NCI-H748 (cell line): ENCODE measurements around the gene AKIRIN2.

Experiments used
- DNase-seq: peaks from one replicate; lab custom pipeline; 2025; ENCODE audit not compliant: unreplicated experiment; lab: John Stamatoyannopoulos, UW

Gene AKIRIN2

GRCh38 chr6:87656857-87657256, 45.2 kb downstream of the AKIRIN2 start:
- no peak for DNase-seq

- DNase-seq: no peak
Measured at GRCh38 chr6:87655824-87656223, 46.2 kb downstream of the AKIRIN2 start.

GRCh38 chr6:87654875-87655454, 47.1 kb downstream of the AKIRIN2 start:
- DNase-seq: no peak

- DNase-seq: no peak
Measured at GRCh38 chr6:87654122-87654521, 47.9 kb downstream of the AKIRIN2 start.

- DNase-seq: no peak
Measured at GRCh38 chr6:87653074-87653962, 48.7 kb downstream of the AKIRIN2 start.

- no peak for DNase-seq
Measured at GRCh38 chr6:87645080-87645479, 57.0 kb downstream of the AKIRIN2 start.

- DNase-seq: no peak
Measured at GRCh38 chr6:87641065-87641692, 60.9 kb downstream of the AKIRIN2 start.

- DNase-seq: no peak
Measured at GRCh38 chr6:87639373-87639772, 62.7 kb downstream of the AKIRIN2 start.

GRCh38 chr6:87637106-87637505, 64.9 kb downstream of the AKIRIN2 start:
- DNase-seq: no peak

- no peak for DNase-seq
Measured at GRCh38 chr6:87636315-87636714, 65.7 kb downstream of the AKIRIN2 start.

- DNase-seq: no peak
Measured at GRCh38 chr6:87633851-87634250, 68.2 kb downstream of the AKIRIN2 start.

GRCh38 chr6:87630746-87631145, 71.3 kb downstream of the AKIRIN2 start:
- no peak for DNase-seq

GRCh38 chr6:87628881-87629280, 73.2 kb downstream of the AKIRIN2 start:
- no peak for DNase-seq

GRCh38 chr6:87628424-87628823, 73.6 kb downstream of the AKIRIN2 start:
- DNase-seq: no peak
